KOPT-K1 (cell line): Measurements from ENCODE around the gene GSN.

Experiments used
- H3K27ac ChIP-seq: fragments of 200-600 bp; sonication (generic); 2 replicates; pipeline ENCODE4 v1.5.1; 2016; ENCODE audit warnings: antibody characterized with exemption, mild to moderate bottlenecking, low read depth, low read length; ENCODE audit not compliant: poor library complexity, severe bottlenecking
- H3K36me3 ChIP-seq: fragments of 200-600 bp; sonication (generic); 2 replicates; pipeline ENCODE4 v1.5.1; 2017; ENCODE audit warnings: antibody characterized with exemption, mild to moderate bottlenecking, low read length, moderate library complexity; ENCODE audit not compliant: insufficient read depth
- H3K9me3 ChIP-seq: fragments of 200-600 bp; sonication (generic); 2 replicates; pipeline ENCODE4 v1.5.1; 2017; ENCODE audit warnings: antibody characterized with exemption, low read length, mild to moderate bottlenecking; ENCODE audit not compliant: insufficient read depth, poor library complexity, severe bottlenecking

GSN gene

DNA sequence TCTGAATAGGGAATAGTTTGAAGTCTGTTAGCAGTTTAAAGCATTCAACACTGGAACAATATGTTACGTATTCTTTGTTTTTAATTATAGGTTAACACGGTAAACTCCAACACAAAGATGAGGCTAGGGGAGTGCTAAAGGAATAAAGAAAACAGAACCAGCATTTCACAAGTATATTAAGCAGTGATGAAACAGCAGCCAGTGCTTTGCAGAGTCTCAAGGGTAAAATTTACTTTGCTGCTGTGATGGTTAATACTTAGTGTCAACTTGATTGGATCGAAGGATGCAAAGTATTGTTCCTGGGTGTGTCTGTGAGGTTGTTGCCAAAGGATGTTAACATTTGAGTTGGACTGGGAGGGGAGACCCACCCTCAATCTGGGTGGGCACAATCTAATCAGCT is 30.0 kb upstream of the GSN start:
- Histone ChIP-seq H3K9me3 (no peaks in the 10 kb centered on the region), H3K36me3 (no peaks in the 10 kb centered on the region), H3K27ac (no peak overlapping the region)

DNA sequence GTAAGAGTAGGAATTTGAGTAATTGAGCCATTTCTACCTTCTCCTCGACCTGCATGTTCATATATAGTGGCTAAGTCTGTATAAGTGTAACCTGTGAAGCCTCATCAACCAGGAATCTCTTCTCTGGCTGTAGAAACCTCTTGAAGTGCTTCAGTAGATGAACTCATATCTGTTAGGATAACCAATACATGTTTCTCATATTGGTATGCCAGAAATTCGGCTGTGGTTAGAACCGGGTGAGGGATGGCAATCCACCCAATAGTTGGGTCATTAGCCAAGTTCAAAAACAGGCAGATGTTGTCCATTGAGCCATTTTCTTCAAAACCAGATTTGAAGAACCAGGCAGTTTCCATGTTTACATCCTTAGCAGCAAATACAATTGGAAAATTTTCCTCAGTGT is 28.9 kb upstream of the GSN start:
- H3K9me3 ChIP-seq: peaks cover 7% of the 10 kb centered on the region
- no peaks in the 10 kb centered on the region for H3K36me3 ChIP-seq
- H3K27ac ChIP-seq: no peak overlapping the region

DNA sequence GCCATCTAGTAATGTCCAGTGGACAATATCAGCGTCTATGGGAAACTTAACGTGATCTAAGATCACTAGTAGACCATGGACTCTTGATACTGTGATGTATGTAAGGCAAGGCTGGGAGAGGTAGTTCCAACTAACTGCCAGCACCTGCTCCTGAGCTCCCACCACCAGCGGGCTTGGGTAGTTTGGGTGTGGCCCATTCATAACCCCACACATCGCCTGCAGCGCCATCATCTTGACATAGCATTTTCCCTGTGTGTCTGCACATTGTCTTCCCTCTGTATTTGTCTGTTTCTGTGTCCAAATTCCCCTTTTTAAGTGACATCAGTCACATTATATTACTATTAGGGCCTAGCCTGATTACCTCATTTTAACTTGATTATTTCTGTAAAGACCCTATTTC is 28.1 kb upstream of the GSN start:
- Histone ChIP-seq H3K27ac (no peak overlapping the region), H3K36me3 (no peaks in the 10 kb centered on the region), H3K9me3 (peaks cover 13% of the 10 kb centered on the region)

DNA sequence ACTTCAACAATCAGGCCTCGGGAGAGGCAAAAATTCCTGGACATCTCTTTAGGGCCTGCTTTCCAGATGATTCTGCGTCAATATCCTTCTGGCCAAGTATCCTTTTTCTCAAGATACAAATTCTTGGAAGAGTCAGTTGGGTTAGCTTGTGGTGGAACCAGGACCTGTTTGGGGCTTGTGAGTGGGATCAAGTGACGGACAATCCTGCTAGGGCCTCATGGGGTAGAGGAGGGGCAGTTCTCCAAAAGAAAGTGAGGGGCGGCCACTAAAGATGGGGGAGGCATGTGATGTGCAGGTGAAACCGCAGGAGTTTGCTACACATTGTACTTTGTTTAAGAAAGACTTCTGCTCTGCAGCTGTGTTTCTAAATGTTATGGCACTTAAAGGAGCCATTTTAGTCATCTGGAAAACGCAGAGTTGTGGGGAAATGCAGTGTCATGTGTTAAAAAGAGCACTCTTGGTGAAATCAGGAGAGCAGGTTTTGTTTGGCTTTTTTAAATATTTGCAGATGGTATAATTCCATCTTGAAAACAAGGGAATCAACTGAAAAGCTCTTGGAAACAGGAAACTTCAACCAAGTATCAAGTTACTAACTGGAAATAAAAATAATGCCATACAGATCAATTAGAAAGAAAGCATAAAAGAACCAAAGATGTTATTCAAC is 27.4 kb upstream of the GSN start:
- Histone ChIP-seq H3K9me3 (peaks cover 13% of the 10 kb centered on the region), H3K27ac (no peak overlapping the region)

DNA sequence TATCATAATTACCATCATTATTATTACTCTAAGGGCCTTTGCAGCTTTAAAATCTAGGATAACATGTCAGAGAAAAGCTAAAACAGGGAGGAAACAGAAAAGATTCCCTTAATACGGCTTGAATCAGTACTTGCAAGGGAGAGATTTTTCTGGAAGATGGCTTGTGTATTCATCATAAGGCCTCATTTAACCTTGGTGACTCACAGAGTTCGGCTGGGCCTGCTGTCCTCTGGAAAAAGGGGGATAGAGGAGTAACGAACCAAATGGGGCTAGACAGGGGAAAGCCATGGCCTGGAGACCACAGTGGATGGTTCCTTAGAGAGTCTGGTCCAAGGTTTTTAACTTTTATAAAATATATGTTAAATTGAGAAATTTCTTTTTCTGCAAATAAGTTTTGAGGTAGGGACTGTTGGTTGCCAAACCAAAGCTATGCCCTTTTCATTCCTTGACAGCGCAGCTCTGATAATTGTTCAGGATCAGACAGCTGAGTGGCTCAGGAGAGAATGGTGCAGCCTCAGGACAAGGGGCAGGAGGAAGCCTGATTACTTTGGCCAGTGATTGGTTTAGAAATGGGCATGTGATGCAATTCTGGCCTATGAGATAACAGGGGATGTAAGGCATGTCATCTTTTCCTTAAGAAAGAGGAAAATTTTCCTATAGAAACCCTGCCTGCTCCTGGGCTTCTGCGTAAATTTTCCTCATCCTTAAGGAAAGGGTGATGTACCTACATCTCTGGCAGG is 25.6 kb upstream of the GSN start:
- no peak overlapping the region for H3K27ac ChIP-seq
- H3K36me3 ChIP-seq: no peaks in the 10 kb centered on the region
- H3K9me3 ChIP-seq: peaks cover 13% of the 10 kb centered on the region

More for the DNA sequence above, 27.4 kb upstream of the GSN start:
- no peaks in the 10 kb centered on the region for H3K36me3 ChIP-seq

DNA sequence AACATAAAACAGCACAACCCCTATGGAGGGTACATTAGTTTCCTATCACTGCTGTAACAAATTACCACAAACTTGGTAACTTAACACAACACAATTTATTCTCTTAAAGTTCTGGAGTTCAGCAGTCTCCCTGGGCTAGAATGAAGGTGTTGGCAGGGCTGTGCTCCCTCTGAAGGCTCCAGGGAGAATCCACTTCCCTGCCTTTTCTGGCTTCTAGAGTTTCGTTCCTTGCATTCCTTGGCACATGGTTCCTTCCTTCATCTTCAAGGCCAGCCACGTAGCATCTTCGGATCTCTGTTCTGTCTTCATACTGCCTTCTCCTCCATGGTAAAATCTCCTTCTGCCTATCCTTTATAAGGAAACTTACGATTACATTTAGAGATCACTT is 25.0 kb upstream of the GSN start:
- Histone ChIP-seq H3K27ac (no peak overlapping the region), H3K36me3 (no peaks in the 10 kb centered on the region), H3K9me3 (peaks cover 13% of the 10 kb centered on the region)

DNA sequence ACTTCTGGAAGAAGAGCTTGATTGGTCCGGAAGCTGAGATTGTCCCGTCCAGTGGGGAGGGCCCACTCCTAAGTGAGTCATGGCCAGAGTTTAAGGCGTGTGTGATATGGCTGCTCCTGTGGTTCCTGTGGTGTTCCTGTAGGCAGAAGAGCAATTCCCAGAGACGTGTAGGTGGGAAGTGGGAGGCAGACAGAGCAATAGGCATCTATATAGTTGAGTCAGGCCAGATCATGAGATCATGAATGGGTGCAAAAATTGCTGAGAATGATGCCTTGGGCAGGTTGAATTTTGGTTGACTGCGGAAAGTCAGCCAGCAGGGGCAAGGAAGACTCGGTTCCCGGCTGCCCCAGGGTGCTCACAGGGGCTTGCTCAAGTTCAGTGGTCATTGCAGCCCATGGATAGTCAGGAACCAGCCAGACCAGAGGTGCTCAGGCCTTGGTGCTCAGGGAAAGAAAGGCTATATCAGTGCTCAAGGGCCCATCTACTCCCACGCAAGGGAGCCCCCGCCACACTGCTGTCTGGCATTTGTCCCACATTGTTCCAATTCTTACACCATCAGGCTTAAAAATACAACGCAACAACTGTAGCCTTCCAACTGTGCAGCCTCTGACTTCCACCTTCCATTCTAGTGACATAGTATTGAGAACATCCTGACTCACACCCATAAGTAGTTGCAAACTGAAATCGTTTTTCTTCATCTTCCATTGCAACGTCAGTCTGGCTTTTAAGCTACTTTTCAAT is 21.0 kb upstream of the GSN start:
- Histone ChIP-seq H3K27ac (no peak overlapping the region), H3K36me3 (no peaks in the 10 kb centered on the region), H3K9me3 (peaks cover 13% of the 10 kb centered on the region)

DNA sequence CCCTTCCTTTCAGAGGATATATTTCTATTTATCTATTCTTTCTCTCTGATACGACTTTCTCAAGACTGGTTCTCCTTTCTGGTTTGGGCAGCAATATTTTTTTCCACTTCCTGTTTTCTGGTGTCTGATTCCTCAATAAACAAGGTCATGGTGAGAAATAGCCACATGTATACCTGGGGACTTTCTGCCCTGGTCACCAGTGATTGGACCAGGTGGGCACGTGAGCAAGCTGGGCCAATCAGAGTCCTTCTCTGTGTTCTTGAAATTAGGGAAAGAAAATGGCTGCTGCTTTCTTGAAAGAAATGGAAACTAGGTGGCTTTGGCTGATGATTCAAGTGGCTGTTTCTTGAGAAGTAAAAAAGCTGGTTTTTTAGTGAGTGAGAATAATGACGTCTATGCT is 18.4 kb upstream of the GSN start:
- Histone ChIP-seq H3K9me3 (peaks cover under 1% of the 10 kb centered on the region), H3K36me3 (no peaks in the 10 kb centered on the region), H3K27ac (no peak overlapping the region)

- Histone ChIP-seq H3K36me3 (no peaks in the 10 kb centered on the region), H3K9me3 (no peaks in the 10 kb centered on the region), H3K27ac (no peak overlapping the region)
These were observed 15.7 kb upstream of the GSN start for GRCh38 chr9:121252104-121252851.

- Histone ChIP-seq H3K27ac (no peak overlapping the region), H3K36me3 (no peaks in the 10 kb centered on the region), H3K9me3 (no peaks in the 10 kb centered on the region)
These were observed 14.8 kb upstream of the GSN start for GRCh38 chr9:121253162-121253561.

- Histone ChIP-seq H3K9me3 (no peaks in the 10 kb centered on the region), H3K36me3 (no peaks in the 10 kb centered on the region), H3K27ac (no peak overlapping the region)
These were observed 14.0 kb upstream of the GSN start for GRCh38 chr9:121253821-121254501.

DNA sequence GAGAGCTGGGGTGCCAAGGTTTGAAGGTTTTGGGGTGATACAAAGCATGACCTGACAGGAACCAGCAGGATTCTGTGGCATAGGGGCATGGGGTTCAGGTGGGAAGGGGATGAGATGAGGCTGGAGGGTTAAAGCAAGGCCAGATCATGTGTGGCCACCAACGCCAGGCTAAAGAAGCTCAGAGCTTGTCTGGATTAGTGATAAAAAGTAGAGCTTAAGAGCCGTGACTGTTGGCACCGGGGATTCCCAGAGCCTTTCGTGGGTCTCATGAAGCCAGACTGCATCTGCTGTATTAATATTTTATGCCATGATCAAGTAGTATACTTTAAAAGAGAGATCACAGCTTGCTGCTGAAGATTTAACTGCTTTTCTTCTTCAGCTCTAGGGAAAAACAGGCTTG is 8.5 kb upstream of the GSN start:
- Histone ChIP-seq H3K36me3 (no peaks in the 10 kb centered on the region), H3K9me3 (no peaks in the 10 kb centered on the region), H3K27ac (no peak overlapping the region)

- Histone ChIP-seq H3K27ac (no peak overlapping the region), H3K9me3 (no peaks in the 10 kb centered on the region), H3K36me3 (no peaks in the 10 kb centered on the region)
These were observed 8.0 kb upstream of the GSN start for GRCh38 chr9:121259935-121260334.

DNA sequence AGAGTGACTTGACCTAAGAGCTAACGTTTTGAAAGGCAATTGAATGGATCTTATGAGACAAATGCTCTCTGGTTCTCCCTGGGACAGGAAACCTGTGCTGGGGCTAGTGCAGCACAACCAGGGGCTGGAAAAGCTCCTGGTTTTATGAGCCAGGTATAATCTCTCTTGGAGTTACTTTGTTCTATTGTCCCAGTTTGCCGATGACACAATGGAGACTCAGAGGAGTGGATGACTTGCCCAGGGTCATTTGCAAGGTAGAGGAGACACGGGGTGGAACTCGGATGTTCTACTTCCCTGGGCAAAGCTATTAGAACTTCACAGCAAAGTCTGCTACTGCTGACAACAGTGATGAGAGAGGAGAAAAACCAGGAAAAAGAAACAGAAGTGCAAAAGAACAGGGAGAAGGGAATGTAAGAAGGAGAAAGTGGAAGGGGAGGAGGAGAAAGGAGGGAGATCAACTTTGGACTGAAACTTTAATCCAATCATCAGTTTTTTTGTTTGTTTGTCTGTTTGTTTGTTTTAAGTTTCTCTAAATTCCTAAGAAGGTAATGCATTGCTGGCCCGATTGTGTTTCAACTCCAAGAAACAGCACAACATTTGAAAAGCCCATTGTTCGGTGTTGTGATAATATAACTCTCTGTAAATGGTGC is 7.4 kb upstream of the GSN start:
- Histone ChIP-seq H3K9me3 (no peaks in the 10 kb centered on the region), H3K36me3 (no peaks in the 10 kb centered on the region), H3K27ac (no peak overlapping the region)
